ENCODE results near the gene POC1B.

DNA sequence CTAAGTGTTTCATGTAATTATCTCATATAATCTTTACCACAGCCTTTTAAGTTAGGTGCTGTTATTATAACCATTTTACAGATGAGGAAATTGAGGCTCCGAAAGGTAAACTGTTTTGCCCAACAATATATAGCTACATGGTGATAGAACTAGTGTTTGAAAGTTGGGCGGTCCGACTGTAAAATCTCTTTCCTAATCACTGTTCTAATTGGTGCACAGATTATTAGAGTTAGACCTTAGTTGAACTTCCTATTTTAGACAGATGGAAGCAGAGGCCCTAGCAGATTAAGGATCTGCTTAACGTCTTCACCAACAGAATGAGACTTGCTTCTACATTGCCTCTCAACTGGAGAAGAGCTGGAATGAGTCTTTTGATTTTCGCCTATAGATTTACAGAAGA is 143.5 kb downstream of the POC1B start:
- TF ChIP-seq SP1 (IDR thresholded peaks at IDR 0.05) (no peak), HNF4G (IDR thresholded peaks at IDR 0.05) (no peak), RAD21 (IDR thresholded peaks at IDR 0.05) (no peak), FOXA1 (IDR thresholded peaks at IDR 0.05) (no peak)
- TF ChIP-seq, protein P1, sequence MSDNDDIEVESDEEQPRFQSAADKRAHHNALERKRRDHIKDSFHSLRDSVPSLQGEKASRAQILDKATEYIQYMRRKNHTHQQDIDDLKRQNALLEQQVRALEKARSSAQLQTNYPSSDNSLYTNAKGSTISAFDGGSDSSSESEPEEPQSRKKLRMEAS (IDR thresholded peaks at IDR 0.05), result no peak
- TF ChIP-seq, protein P2, sequence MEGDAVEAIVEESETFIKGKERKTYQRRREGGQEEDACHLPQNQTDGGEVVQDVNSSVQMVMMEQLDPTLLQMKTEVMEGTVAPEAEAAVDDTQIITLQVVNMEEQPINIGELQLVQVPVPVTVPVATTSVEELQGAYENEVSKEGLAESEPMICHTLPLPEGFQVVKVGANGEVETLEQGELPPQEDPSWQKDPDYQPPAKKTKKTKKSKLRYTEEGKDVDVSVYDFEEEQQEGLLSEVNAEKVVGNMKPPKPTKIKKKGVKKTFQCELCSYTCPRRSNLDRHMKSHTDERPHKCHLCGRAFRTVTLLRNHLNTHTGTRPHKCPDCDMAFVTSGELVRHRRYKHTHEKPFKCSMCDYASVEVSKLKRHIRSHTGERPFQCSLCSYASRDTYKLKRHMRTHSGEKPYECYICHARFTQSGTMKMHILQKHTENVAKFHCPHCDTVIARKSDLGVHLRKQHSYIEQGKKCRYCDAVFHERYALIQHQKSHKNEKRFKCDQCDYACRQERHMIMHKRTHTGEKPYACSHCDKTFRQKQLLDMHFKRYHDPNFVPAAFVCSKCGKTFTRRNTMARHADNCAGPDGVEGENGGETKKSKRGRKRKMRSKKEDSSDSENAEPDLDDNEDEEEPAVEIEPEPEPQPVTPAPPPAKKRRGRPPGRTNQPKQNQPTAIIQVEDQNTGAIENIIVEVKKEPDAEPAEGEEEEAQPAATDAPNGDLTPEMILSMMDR (IDR thresholded peaks at IDR 0.05; ENCODE audit: low read depth, low read length, missing input control), result no peak
- TF ChIP-seq, protein P3, sequence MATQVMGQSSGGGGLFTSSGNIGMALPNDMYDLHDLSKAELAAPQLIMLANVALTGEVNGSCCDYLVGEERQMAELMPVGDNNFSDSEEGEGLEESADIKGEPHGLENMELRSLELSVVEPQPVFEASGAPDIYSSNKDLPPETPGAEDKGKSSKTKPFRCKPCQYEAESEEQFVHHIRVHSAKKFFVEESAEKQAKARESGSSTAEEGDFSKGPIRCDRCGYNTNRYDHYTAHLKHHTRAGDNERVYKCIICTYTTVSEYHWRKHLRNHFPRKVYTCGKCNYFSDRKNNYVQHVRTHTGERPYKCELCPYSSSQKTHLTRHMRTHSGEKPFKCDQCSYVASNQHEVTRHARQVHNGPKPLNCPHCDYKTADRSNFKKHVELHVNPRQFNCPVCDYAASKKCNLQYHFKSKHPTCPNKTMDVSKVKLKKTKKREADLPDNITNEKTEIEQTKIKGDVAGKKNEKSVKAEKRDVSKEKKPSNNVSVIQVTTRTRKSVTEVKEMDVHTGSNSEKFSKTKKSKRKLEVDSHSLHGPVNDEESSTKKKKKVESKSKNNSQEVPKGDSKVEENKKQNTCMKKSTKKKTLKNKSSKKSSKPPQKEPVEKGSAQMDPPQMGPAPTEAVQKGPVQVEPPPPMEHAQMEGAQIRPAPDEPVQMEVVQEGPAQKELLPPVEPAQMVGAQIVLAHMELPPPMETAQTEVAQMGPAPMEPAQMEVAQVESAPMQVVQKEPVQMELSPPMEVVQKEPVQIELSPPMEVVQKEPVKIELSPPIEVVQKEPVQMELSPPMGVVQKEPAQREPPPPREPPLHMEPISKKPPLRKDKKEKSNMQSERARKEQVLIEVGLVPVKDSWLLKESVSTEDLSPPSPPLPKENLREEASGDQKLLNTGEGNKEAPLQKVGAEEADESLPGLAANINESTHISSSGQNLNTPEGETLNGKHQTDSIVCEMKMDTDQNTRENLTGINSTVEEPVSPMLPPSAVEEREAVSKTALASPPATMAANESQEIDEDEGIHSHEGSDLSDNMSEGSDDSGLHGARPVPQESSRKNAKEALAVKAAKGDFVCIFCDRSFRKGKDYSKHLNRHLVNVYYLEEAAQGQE (IDR thresholded peaks at IDR 0.05), result no peak
- TF ChIP-seq, protein P4, sequence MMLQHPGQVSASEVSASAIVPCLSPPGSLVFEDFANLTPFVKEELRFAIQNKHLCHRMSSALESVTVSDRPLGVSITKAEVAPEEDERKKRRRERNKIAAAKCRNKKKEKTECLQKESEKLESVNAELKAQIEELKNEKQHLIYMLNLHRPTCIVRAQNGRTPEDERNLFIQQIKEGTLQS (IDR thresholded peaks at IDR 0.05), result no peak
